Colonic mucosa (tissue), 4 donors: ENCODE results near the gene SUSD4. TPM values are rescaled to one million over a fixed set of nuclear protein-coding genes. Genes with fewer than 3 reads are reported as not detected.

ENCODE experiments used
- DNase-seq: peaks from one replicate; pipeline ENCODE4 v3.0.0-alpha.2; 2020
- H3K27ac ChIP-seq: fragments of 200-600 bp; one replicate; pipeline ENCODE4 v1.8.0; 2021
- H3K27me3 ChIP-seq: fragments of 200-600 bp; one replicate; pipeline ENCODE4 v1.8.0; 2021
- H3K36me3 ChIP-seq: fragments of 200-600 bp; one replicate; pipeline ENCODE4 v1.8.0; 2021
- H3K4me1 ChIP-seq: fragments of 200-600 bp; one replicate; pipeline ENCODE4 v1.8.0; 2021; ENCODE audit warnings: mild to moderate bottlenecking
- H3K4me3 ChIP-seq: fragments of 200-600 bp; one replicate; pipeline ENCODE4 v1.8.0; 2021
- H3K9ac ChIP-seq, 2 donors: one replicate each; pipeline ENCODE4 v1.7.0; 2013; ENCODE audit warnings: control low read depth in 2 of 2, low read depth in 2 of 2, low read length in 2 of 2
- H3K9me3 ChIP-seq: fragments of 200-600 bp; one replicate; pipeline ENCODE4 v1.8.0; 2021
- CTCF ChIP-seq: fragments of 200-600 bp; IDR thresholded peaks from one replicate; pipeline ENCODE4 v1.8.0; 2022; ENCODE audit warnings: antibody characterized with exemption, mild to moderate bottlenecking
- intact Hi-C: fragments of 100-400 bp; cut with DNase I; formaldehyde crosslinking; loops from one replicate; pipeline ENCODE4 v1.14.1; 2022
- total RNA-seq, 2 donors: library from RNA; stranded (reverse); fragmentation: NEBNext Ultra II Directional in 1 of 2; extraction: Animal tissue kit (Norgen Biotek cat#: 25700) in 1 of 2; gene quantifications; one replicate each; pipeline ENCODE4 v1.2.1, GENCODE V29; 2021
- donor health status: healthy.
- donor health status: DM: no; HTN: no; CAD: no.
- donor health status: DM: no; HTN: no; CAD: no.

SUSD4 gene
- total RNA-seq, 2 donors from 2014 or later = 0.15 to 0.37 TPM

- intact Hi-C loops = no loop called here
- no peak for DNase-seq
- TF ChIP-seq CTCF = no peak
- no peaks in the 10 kb centered on the region for H3K4me1 ChIP-seq
- no peaks in the 10 kb centered on the region for H3K9me3 ChIP-seq
- no peak overlapping the region for H3K27ac ChIP-seq
- H3K36me3 ChIP-seq = no peaks in the 10 kb centered on the region
- no peak overlapping the region for H3K4me3 ChIP-seq
- H3K9ac ChIP-seq = no peak overlapping the region
- H3K27me3 ChIP-seq = no peaks in the 10 kb centered on the region
Measured at GRCh38 chr1:223322868-223323267, 41.1 kb downstream of the SUSD4 start.

GRCh38 chr1:223320959-223321358, 43.0 kb downstream of the SUSD4 start:
- H3K4me3 ChIP-seq = no peak overlapping the region
- intact Hi-C loops = no loop called here
- H3K27ac ChIP-seq = no peak overlapping the region
- H3K27me3 ChIP-seq = no peaks in the 10 kb centered on the region
- DNase-seq = no peak
- H3K9me3 ChIP-seq = no peaks in the 10 kb centered on the region
- no peak overlapping the region for H3K9ac ChIP-seq
- H3K4me1 ChIP-seq = no peaks in the 10 kb centered on the region
- TF ChIP-seq CTCF = no peak
- H3K36me3 ChIP-seq = no peaks in the 10 kb centered on the region

GRCh38 chr1:223319905-223320580, 43.9 kb downstream of the SUSD4 start:
- H3K36me3 ChIP-seq = no peaks in the 10 kb centered on the region
- no peak for TF ChIP-seq CTCF
- H3K9me3 ChIP-seq = no peaks in the 10 kb centered on the region
- no peak for DNase-seq
- no peak overlapping the region for H3K9ac ChIP-seq
- H3K4me1 ChIP-seq = no peaks in the 10 kb centered on the region
- H3K27ac ChIP-seq = no peak overlapping the region
- H3K4me3 ChIP-seq = no peak overlapping the region
- intact Hi-C loops = no loop called here
- no peaks in the 10 kb centered on the region for H3K27me3 ChIP-seq

GRCh38 chr1:223319398-223319797, 44.6 kb downstream of the SUSD4 start:
- Histone ChIP-seq H3K9me3 (no peaks in the 10 kb centered on the region), H3K9ac (no peak overlapping the region), H3K27me3 (no peaks in the 10 kb centered on the region), H3K4me1 (no peaks in the 10 kb centered on the region), H3K36me3 (no peaks in the 10 kb centered on the region), H3K27ac (no peak overlapping the region), H3K4me3 (no peak overlapping the region)
- no peak for DNase-seq
- intact Hi-C loops = no loop called here
- no peak for TF ChIP-seq CTCF

GRCh38 chr1:223316082-223316481, 47.9 kb downstream of the SUSD4 start:
- Histone ChIP-seq H3K9me3 (no peaks in the 10 kb centered on the region), H3K9ac (no peak overlapping the region), H3K4me1 (no peaks in the 10 kb centered on the region), H3K27ac (no peak overlapping the region), H3K27me3 (no peaks in the 10 kb centered on the region), H3K4me3 (no peak overlapping the region), H3K36me3 (no peaks in the 10 kb centered on the region)
- DNase-seq = no peak
- TF ChIP-seq CTCF = no peak
- intact Hi-C loops = no loop called here
